ENCODE measurements around the gene RUFY3. TPM values are rescaled to one million over a fixed set of nuclear protein-coding genes. Genes with fewer than 3 reads are reported as not detected.

The RUFY3 gene
- total and polyA plus RNA-seq, 9 of the 15 experiments (the other 6 are each of a cell fraction or from before 2014, with no cell fraction given), result 4.2 to 31.1 (median 21.5) TPM

DNA sequence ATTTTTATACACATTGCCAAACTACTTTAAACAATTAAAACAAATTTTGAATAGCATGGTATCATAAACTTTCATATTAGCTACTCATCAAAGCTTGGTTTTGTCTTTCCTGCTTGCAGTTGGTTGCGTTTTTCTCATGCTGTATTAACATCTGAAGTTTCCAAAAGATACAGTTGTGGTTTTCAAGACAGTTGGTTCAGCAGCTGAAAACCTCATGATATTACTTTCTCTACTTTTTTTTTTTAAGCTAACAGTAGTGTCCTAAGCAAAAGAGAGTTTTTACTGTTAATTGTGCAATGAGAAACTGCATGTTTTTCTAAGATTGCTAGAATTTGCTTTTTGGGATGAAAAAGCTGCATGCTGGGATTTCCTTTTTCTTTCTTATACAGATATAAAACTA, 15.2 kb downstream of the RUFY3 start:
- DNase-seq (ENCODE audit: extremely low read depth in 1 of 4, low spot score in 3 of 4) (no peak), ATAC-seq (no peak), FAIRE-seq (no peak)
- Histone ChIP-seq H3K4me1 (replicated peaks in 1 of 2; ENCODE audit: control insufficient read depth in 2 of 2, insufficient read depth in 2 of 2, low read length in 2 of 2) (peaks cover 0 to 10% of the 10 kb centered on the region in 2 experiments; a peak in 2 of 5 replicates), H3K9me3 (replicated peaks; ENCODE audit: control insufficient read depth, insufficient read depth, low read depth, low read length) (no peaks in the 10 kb centered on the region), H3K9me1 (ENCODE audit: control insufficient read depth, insufficient read depth, low read length) (no peaks in the 10 kb centered on the region), H2AFZ (ENCODE audit: low read depth, low read length) (no peak overlapping the region), H3K36me3 (ENCODE audit: control insufficient read depth, insufficient read depth, low read length) (no peaks in the 10 kb centered on the region), H4K20me1 (replicated peaks; ENCODE audit: control insufficient read depth, insufficient read depth, low read length) (no peaks in the 10 kb centered on the region), H3K79me2 (ENCODE audit: control insufficient read depth, insufficient read depth, low read length) (no peaks in the 10 kb centered on the region), H3K4me3 (no peak overlapping the region), H3K27me3 (ENCODE audit: control insufficient read depth in 2 of 2, insufficient read depth in 2 of 2, low read length in 2 of 2) (no peaks in the 10 kb centered on the region), H3K4me2 (ENCODE audit: insufficient read depth, low read length) (no peak overlapping the region), H3K27ac (ENCODE audit: extremely low read depth, low read depth, low read length) (no peak overlapping the region), H3K9ac (ENCODE audit: insufficient read depth in 1 of 2, low read depth in 2 of 2, low read length in 2 of 2) (no peak overlapping the region)
- CTCF ChIA-PET (ENCODE audit: low intra/inter-chr PET ratio), result no interaction called here
- POLR2A ChIA-PET, result interaction anchor here (1.1 to 1.2 kb wide), 2 partner anchors 9 to 15 kb away, joined by 4 read pairs; partner anchors contain the start of gene RUFY3
- no TSS peak for BruUV-seq (replicated peaks)
- in situ Hi-C loops (cut with MboI), result no loop called here
- 10% methylated on average over 1 of the region's 1 CpG for WGBS (ENCODE audit: insufficient coverage, low coverage, missing lambda C conversion rate)
- TF ChIP-seq GABPB2 (CRISPR knock-in tag; conservative IDR thresholded peaks at IDR 0.05) (no peak), ETV1 (tag; conservative IDR thresholded peaks at IDR 0.05; ENCODE audit: low read depth) (no peak)
- TF ChIP-seq, protein P1, sequence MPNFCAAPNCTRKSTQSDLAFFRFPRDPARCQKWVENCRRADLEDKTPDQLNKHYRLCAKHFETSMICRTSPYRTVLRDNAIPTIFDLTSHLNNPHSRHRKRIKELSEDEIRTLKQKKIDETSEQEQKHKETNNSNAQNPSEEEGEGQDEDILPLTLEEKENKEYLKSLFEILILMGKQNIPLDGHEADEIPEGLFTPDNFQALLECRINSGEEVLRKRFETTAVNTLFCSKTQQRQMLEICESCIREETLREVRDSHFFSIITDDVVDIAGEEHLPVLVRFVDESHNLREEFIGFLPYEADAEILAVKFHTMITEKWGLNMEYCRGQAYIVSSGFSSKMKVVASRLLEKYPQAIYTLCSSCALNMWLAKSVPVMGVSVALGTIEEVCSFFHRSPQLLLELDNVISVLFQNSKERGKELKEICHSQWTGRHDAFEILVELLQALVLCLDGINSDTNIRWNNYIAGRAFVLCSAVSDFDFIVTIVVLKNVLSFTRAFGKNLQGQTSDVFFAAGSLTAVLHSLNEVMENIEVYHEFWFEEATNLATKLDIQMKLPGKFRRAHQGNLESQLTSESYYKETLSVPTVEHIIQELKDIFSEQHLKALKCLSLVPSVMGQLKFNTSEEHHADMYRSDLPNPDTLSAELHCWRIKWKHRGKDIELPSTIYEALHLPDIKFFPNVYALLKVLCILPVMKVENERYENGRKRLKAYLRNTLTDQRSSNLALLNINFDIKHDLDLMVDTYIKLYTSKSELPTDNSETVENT (CRISPR knock-in tag; IDR thresholded peaks at IDR 0.05), result no peak
- TF ChIP-seq, protein P2, sequence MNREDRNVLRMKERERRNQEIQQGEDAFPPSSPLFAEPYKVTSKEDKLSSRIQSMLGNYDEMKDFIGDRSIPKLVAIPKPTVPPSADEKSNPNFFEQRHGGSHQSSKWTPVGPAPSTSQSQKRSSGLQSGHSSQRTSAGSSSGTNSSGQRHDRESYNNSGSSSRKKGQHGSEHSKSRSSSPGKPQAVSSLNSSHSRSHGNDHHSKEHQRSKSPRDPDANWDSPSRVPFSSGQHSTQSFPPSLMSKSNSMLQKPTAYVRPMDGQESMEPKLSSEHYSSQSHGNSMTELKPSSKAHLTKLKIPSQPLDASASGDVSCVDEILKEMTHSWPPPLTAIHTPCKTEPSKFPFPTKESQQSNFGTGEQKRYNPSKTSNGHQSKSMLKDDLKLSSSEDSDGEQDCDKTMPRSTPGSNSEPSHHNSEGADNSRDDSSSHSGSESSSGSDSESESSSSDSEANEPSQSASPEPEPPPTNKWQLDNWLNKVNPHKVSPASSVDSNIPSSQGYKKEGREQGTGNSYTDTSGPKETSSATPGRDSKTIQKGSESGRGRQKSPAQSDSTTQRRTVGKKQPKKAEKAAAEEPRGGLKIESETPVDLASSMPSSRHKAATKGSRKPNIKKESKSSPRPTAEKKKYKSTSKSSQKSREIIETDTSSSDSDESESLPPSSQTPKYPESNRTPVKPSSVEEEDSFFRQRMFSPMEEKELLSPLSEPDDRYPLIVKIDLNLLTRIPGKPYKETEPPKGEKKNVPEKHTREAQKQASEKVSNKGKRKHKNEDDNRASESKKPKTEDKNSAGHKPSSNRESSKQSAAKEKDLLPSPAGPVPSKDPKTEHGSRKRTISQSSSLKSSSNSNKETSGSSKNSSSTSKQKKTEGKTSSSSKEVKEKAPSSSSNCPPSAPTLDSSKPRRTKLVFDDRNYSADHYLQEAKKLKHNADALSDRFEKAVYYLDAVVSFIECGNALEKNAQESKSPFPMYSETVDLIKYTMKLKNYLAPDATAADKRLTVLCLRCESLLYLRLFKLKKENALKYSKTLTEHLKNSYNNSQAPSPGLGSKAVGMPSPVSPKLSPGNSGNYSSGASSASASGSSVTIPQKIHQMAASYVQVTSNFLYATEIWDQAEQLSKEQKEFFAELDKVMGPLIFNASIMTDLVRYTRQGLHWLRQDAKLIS (CRISPR knock-in tag; IDR thresholded peaks at IDR 0.05), result no peak
- intact Hi-C loops (cut with micrococcal nuclease), result no loop called here

All from K562 (cell line).